HEK293 (cell line): ENCODE results near the gene ZNF79.

Experiments
- CTCF ChIA-PET: fragments of 350-600 bp; formaldehyde crosslinking; extraction: SDS; loops from one replicate; lab custom pipeline; 2021; ENCODE audit warnings: antibody characterized with exemption; lab: Yijun Ruan, JAX
- POLR2A ChIA-PET: fragments of 300-600 bp; formaldehyde crosslinking; extraction: SDS; loops from one replicate; lab custom pipeline; 2020; ENCODE audit warnings: antibody characterized with exemption, inconsistent platforms; lab: Yijun Ruan, JAX
- H3K27ac ChIP-seq: fragments of 200-500 bp; sonication (Bioruptor generic); 2 replicates; pipeline ENCODE4 v1.5.1; 2014; ENCODE audit warnings: low read depth, low read length, control low read depth, inconsistent platforms; ENCODE audit errors: extremely low read depth
- H3K36me3 ChIP-seq, 2 experiments: fragments of 200-500 bp in 1 of 2; sonication (Bioruptor generic) in 1 of 2; 1 replicate in 1 of 2; 2 replicates in 1 of 2; pipeline ENCODE4 v1.5.1; 2014 to 2017; ENCODE audit warnings: inconsistent platforms in 2 of 2, low read length in 2 of 2; ENCODE audit not compliant: control insufficient read depth in 2 of 2, insufficient read depth in 1 of 2
- H3K4me1 ChIP-seq: fragments of 200-500 bp; sonication (Bioruptor generic); 2 replicates; pipeline ENCODE4 v1.5.1; 2014; ENCODE audit warnings: mild to moderate bottlenecking, low read length, inconsistent platforms; ENCODE audit not compliant: control insufficient read depth, insufficient read depth
- H3K4me3 ChIP-seq: 2 replicates; pipeline ENCODE4 v1.5.1; 2011; ENCODE audit warnings: low read depth, mild to moderate bottlenecking, control low read depth, low read length, moderate library complexity
- H3K9me3 ChIP-seq: fragments of 200-500 bp; sonication (Bioruptor generic); 2 replicates; pipeline ENCODE4 v1.5.1; 2014; ENCODE audit warnings: low read depth, low read length, inconsistent platforms; ENCODE audit not compliant: control insufficient read depth, insufficient read depth
- GFI1B ChIP-seq: fragments of 450-650 bp; formaldehyde crosslinking; IDR thresholded peaks from 2 replicates; pipeline ENCODE4 v1.5.1; 2016; ENCODE audit warnings: missing biosample characterization, missing genetic modification characterization
- GLIS1 ChIP-seq: fragments of 450-650 bp; formaldehyde crosslinking; IDR thresholded peaks from 2 replicates; pipeline ENCODE4 v1.5.1; 2016; ENCODE audit warnings: missing biosample characterization, missing genetic modification characterization
- SALL2 ChIP-seq: fragments of 450-650 bp; formaldehyde crosslinking; IDR thresholded peaks from 2 replicates; pipeline ENCODE4 v1.5.0; 2017; ENCODE audit warnings: missing biosample characterization, mild to moderate bottlenecking, missing genetic modification characterization, borderline replicate concordance
- SP2 ChIP-seq: fragments of 450-650 bp; formaldehyde crosslinking; IDR thresholded peaks from 2 replicates; pipeline ENCODE4 v1.5.1; 2016; ENCODE audit warnings: missing biosample characterization, missing genetic modification characterization
- ZBTB8A ChIP-seq: fragments of 450-650 bp; formaldehyde crosslinking; IDR thresholded peaks from 2 replicates; pipeline ENCODE4 v1.5.1; 2016; ENCODE audit warnings: missing biosample characterization, missing genetic modification characterization
- ZFP41 ChIP-seq: fragments of 450-650 bp; formaldehyde crosslinking; IDR thresholded peaks from 2 replicates; pipeline ENCODE4 v1.5.1; 2016; ENCODE audit warnings: missing biosample characterization, missing genetic modification characterization, borderline replicate concordance
- ZNF10 ChIP-seq: fragments of 450-650 bp; formaldehyde crosslinking; IDR thresholded peaks from 2 replicates; pipeline ENCODE4 v1.5.1; 2017; ENCODE audit warnings: missing biosample characterization, missing genetic modification characterization
- ZNF112 ChIP-seq: fragments of 450-650 bp; formaldehyde crosslinking; IDR thresholded peaks from 2 replicates; pipeline ENCODE4 v1.5.0; 2017; ENCODE audit warnings: missing biosample characterization, missing genetic modification characterization
- ZNF121 ChIP-seq: fragments of 450-650 bp; formaldehyde crosslinking; IDR thresholded peaks from 2 replicates; pipeline ENCODE4 v1.5.1; 2016; ENCODE audit warnings: missing biosample characterization, missing genetic modification characterization
- ZNF175 ChIP-seq: fragments of 450-650 bp; formaldehyde crosslinking; IDR thresholded peaks from 2 replicates; pipeline ENCODE4 v1.5.1; 2016; ENCODE audit warnings: missing biosample characterization, missing genetic modification characterization
- ZNF248 ChIP-seq: fragments of 450-650 bp; formaldehyde crosslinking; IDR thresholded peaks from 2 replicates; pipeline ENCODE4 v1.5.1; 2017; ENCODE audit warnings: missing biosample characterization, missing genetic modification characterization
- ZNF274 ChIP-seq, 2 experiments: fragments of 200-500 bp in 1 of 2; fragments of 450-650 bp in 1 of 2; sonication (Bioruptor generic) in 1 of 2; formaldehyde crosslinking in 1 of 2; IDR thresholded peaks; 2 replicates each; pipeline versions ENCODE4 v1.5.1 to v1.6.1; 2014 to 2016; ENCODE audit warnings: borderline replicate concordance in 1 of 2, inconsistent platforms in 1 of 2, low read length in 1 of 2, missing biosample characterization in 1 of 2, missing genetic modification characterization in 1 of 2
- ZNF302 ChIP-seq: fragments of 450-650 bp; formaldehyde crosslinking; IDR thresholded peaks from 2 replicates; pipeline ENCODE4 v1.5.1; 2016; ENCODE audit warnings: missing biosample characterization, missing genetic modification characterization, low read depth
- ZNF404 ChIP-seq: fragments of 450-650 bp; formaldehyde crosslinking; IDR thresholded peaks from 2 replicates; pipeline ENCODE4 v1.5.1; 2017; ENCODE audit warnings: missing biosample characterization, missing genetic modification characterization
- ZNF433 ChIP-seq: fragments of 450-650 bp; formaldehyde crosslinking; IDR thresholded peaks from 2 replicates; pipeline ENCODE4 v1.5.1; 2016; ENCODE audit warnings: missing biosample characterization, missing genetic modification characterization, low read depth
- ZNF48 ChIP-seq: fragments of 450-650 bp; formaldehyde crosslinking; IDR thresholded peaks from 2 replicates; pipeline ENCODE4 v1.5.1; 2016; ENCODE audit warnings: missing biosample characterization, missing genetic modification characterization
- ZNF561 ChIP-seq: fragments of 450-650 bp; IDR thresholded peaks from 2 replicates; pipeline ENCODE4 v1.5.1; 2018; ENCODE audit warnings: missing biosample characterization, missing genetic modification characterization, borderline replicate concordance
- ZNF664 ChIP-seq: fragments of 450-650 bp; formaldehyde crosslinking; IDR thresholded peaks from 2 replicates; pipeline ENCODE4 v1.5.1; 2016; ENCODE audit warnings: missing biosample characterization, missing genetic modification characterization
- ZNF670 ChIP-seq: fragments of 450-650 bp; formaldehyde crosslinking; IDR thresholded peaks from 2 replicates; pipeline ENCODE4 v1.5.1; 2016; ENCODE audit warnings: missing biosample characterization, missing genetic modification characterization, low read depth
- ZNF707 ChIP-seq: fragments of 450-650 bp; formaldehyde crosslinking; IDR thresholded peaks from 2 replicates; pipeline ENCODE4 v1.5.1; 2016; ENCODE audit warnings: missing biosample characterization, missing genetic modification characterization
- ZNF843 ChIP-seq: fragments of 450-650 bp; formaldehyde crosslinking; IDR thresholded peaks from 2 replicates; pipeline ENCODE4 v1.5.1; 2016; ENCODE audit warnings: missing biosample characterization, missing genetic modification characterization
- TF ChIP-seq, protein P1 (sequence below): fragments of 450-650 bp; formaldehyde crosslinking; IDR thresholded peaks from 2 replicates; pipeline ENCODE4 v1.5.1; 2016; ENCODE audit warnings: missing biosample characterization, missing genetic modification characterization
- TF ChIP-seq, protein P2 (sequence below): fragments of 450-650 bp; formaldehyde crosslinking; IDR thresholded peaks from 2 replicates; pipeline ENCODE4 v1.5.1; 2016; ENCODE audit warnings: missing biosample characterization, missing genetic modification characterization
- TF ChIP-seq, protein P3 (sequence below): IDR thresholded peaks from 2 replicates; pipeline ENCODE4 v1.6.1; 2011; ENCODE audit warnings: mild to moderate bottlenecking, low read depth, low read length, borderline replicate concordance
- TF ChIP-seq, protein P4 (sequence below): fragments of 450-650 bp; formaldehyde crosslinking; IDR thresholded peaks from 2 replicates; pipeline ENCODE4 v1.5.1; 2016; ENCODE audit warnings: missing biosample characterization, missing genetic modification characterization
- TF ChIP-seq, protein P5 (sequence below): fragments of 450-650 bp; IDR thresholded peaks from 2 replicates; pipeline ENCODE4 v1.5.1; 2018; ENCODE audit warnings: missing biosample characterization, mild to moderate bottlenecking, missing genetic modification characterization
- TF ChIP-seq, protein P6 (sequence below): fragments of 450-650 bp; formaldehyde crosslinking; IDR thresholded peaks from 2 replicates; pipeline ENCODE4 v1.5.0; 2017; ENCODE audit warnings: missing biosample characterization, missing genetic modification characterization, borderline replicate concordance

The ZNF79 gene

DNA sequence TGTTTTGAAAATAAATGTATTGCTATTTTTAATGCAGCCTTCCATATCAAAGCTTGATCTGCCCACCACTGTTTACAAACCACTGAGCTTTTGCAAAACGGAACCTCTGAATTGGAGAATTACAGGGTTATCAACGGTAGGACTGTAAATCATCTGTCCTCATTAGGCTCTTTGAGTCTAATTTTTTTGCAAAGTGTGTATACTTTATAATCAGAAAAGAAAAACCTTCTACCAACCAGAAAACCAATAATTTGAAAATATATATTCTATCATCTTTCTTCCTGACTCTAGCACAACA, 34.0 kb upstream of the ZNF79 start:
- no peaks in the 10 kb centered on the region for H3K36me3 ChIP-seq
- no peak overlapping the region for H3K4me3 ChIP-seq
- CTCF ChIA-PET = no interaction called here
- POLR2A ChIA-PET = no interaction called here
- H3K4me1 ChIP-seq = peaks cover 12% of the 10 kb centered on the region
- no peak overlapping the region for H3K27ac ChIP-seq
- TF ChIP-seq, protein P1, sequence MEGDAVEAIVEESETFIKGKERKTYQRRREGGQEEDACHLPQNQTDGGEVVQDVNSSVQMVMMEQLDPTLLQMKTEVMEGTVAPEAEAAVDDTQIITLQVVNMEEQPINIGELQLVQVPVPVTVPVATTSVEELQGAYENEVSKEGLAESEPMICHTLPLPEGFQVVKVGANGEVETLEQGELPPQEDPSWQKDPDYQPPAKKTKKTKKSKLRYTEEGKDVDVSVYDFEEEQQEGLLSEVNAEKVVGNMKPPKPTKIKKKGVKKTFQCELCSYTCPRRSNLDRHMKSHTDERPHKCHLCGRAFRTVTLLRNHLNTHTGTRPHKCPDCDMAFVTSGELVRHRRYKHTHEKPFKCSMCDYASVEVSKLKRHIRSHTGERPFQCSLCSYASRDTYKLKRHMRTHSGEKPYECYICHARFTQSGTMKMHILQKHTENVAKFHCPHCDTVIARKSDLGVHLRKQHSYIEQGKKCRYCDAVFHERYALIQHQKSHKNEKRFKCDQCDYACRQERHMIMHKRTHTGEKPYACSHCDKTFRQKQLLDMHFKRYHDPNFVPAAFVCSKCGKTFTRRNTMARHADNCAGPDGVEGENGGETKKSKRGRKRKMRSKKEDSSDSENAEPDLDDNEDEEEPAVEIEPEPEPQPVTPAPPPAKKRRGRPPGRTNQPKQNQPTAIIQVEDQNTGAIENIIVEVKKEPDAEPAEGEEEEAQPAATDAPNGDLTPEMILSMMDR (tag by site-specific recombination) = no peak
- TF ChIP-seq ZNF112 (tag by site-specific recombination) (no peak), ZNF48 (tag by site-specific recombination) (no peak), ZNF175 (no peak), GFI1B (tag by site-specific recombination) (no peak), ZNF670 (tag by site-specific recombination) (no peak), ZNF121 (no peak), ZNF274 (IDR thresholded peaks at IDR 0.05; ENCODE audit: low read length) (no peak), ZNF274 (tag by site-specific recombination; IDR thresholded peaks at IDR 0.05; ENCODE audit: borderline replicate concordance) (no peak), ZNF561 (tag by site-specific recombination) (no peak), ZNF404 (no peak), ZNF10 (tag by site-specific recombination) (no peak), ZFP41 (no peak), ZNF664 (tag by site-specific recombination) (no peak), ZNF248 (tag by site-specific recombination) (no peak), ZNF302 (tag by site-specific recombination) (no peak), ZNF843 (tag by site-specific recombination) (no peak)
- TF ChIP-seq, protein P2, sequence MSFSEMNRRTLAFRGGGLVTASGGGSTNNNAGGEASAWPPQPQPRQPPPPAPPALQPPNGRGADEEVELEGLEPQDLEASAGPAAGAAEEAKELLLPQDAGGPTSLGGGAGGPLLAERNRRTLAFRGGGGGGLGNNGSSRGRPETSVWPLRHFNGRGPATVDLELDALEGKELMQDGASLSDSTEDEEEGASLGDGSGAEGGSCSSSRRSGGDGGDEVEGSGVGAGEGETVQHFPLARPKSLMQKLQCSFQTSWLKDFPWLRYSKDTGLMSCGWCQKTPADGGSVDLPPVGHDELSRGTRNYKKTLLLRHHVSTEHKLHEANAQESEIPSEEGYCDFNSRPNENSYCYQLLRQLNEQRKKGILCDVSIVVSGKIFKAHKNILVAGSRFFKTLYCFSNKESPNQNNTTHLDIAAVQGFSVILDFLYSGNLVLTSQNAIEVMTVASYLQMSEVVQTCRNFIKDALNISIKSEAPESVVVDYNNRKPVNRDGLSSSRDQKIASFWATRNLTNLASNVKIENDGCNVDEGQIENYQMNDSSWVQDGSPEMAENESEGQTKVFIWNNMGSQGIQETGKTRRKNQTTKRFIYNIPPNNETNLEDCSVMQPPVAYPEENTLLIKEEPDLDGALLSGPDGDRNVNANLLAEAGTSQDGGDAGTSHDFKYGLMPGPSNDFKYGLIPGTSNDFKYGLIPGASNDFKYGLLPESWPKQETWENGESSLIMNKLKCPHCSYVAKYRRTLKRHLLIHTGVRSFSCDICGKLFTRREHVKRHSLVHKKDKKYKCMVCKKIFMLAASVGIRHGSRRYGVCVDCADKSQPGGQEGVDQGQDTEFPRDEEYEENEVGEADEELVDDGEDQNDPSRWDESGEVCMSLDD (tag by site-specific recombination) = no peak
- TF ChIP-seq, protein P3, sequence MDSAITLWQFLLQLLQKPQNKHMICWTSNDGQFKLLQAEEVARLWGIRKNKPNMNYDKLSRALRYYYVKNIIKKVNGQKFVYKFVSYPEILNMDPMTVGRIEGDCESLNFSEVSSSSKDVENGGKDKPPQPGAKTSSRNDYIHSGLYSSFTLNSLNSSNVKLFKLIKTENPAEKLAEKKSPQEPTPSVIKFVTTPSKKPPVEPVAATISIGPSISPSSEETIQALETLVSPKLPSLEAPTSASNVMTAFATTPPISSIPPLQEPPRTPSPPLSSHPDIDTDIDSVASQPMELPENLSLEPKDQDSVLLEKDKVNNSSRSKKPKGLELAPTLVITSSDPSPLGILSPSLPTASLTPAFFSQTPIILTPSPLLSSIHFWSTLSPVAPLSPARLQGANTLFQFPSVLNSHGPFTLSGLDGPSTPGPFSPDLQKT = no peak
- TF ChIP-seq, protein P4, sequence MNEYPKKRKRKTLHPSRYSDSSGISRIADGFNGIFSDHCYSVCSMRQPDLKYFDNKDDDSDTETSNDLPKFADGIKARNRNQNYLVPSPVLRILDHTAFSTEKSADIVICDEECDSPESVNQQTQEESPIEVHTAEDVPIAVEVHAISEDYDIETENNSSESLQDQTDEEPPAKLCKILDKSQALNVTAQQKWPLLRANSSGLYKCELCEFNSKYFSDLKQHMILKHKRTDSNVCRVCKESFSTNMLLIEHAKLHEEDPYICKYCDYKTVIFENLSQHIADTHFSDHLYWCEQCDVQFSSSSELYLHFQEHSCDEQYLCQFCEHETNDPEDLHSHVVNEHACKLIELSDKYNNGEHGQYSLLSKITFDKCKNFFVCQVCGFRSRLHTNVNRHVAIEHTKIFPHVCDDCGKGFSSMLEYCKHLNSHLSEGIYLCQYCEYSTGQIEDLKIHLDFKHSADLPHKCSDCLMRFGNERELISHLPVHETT (tag by site-specific recombination) = no peak
- H3K9me3 ChIP-seq = no peaks in the 10 kb centered on the region

DNA sequence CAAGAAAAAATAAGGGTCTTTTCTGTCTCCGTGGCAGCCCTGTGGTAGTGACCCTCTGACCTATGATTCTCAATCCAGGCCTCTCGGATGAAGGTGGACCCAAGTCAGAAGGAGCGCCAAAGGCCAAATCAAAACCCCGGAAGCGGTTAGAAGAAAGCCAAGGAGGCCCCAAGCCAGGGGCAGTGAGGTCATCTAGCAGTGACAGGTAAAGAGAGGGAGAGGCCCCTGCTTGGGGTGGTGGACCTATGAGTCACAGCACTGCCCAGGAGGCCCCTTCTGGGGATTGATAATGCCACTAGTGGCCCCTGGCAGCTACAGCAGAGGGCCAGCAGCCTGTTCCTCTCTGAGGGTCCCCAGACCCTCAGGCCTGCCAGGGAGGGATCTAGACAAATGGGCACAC, 33.6 kb upstream of the ZNF79 start:
- Histone ChIP-seq H3K4me1 (peaks cover 12% of the 10 kb centered on the region), H3K9me3 (no peaks in the 10 kb centered on the region), H3K27ac (no peak overlapping the region), H3K4me3 (no peak overlapping the region), H3K36me3 (no peaks in the 10 kb centered on the region)
- ChIA-PET CTCF (no interaction called here), POLR2A (no interaction called here)
- TF ChIP-seq ZBTB8A (tag by site-specific recombination) = no peak
- TF ChIP-seq ZNF433 (tag by site-specific recombination) = no peak
- TF ChIP-seq SP2 (tag by site-specific recombination) = no peak
- peak; percentile 69 for TF ChIP-seq GLIS1 (tag by site-specific recombination)
- TF ChIP-seq, protein P5, sequence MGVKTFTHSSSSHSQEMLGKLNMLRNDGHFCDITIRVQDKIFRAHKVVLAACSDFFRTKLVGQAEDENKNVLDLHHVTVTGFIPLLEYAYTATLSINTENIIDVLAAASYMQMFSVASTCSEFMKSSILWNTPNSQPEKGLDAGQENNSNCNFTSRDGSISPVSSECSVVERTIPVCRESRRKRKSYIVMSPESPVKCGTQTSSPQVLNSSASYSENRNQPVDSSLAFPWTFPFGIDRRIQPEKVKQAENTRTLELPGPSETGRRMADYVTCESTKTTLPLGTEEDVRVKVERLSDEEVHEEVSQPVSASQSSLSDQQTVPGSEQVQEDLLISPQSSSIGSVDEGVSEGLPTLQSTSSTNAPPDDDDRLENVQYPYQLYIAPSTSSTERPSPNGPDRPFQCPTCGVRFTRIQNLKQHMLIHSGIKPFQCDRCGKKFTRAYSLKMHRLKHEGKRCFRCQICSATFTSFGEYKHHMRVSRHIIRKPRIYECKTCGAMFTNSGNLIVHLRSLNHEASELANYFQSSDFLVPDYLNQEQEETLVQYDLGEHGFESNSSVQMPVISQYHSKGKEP (tag by site-specific recombination) = no peak
- TF ChIP-seq, protein P6, sequence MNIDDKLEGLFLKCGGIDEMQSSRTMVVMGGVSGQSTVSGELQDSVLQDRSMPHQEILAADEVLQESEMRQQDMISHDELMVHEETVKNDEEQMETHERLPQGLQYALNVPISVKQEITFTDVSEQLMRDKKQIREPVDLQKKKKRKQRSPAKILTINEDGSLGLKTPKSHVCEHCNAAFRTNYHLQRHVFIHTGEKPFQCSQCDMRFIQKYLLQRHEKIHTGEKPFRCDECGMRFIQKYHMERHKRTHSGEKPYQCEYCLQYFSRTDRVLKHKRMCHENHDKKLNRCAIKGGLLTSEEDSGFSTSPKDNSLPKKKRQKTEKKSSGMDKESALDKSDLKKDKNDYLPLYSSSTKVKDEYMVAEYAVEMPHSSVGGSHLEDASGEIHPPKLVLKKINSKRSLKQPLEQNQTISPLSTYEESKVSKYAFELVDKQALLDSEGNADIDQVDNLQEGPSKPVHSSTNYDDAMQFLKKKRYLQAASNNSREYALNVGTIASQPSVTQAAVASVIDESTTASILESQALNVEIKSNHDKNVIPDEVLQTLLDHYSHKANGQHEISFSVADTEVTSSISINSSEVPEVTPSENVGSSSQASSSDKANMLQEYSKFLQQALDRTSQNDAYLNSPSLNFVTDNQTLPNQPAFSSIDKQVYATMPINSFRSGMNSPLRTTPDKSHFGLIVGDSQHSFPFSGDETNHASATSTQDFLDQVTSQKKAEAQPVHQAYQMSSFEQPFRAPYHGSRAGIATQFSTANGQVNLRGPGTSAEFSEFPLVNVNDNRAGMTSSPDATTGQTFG (tag by site-specific recombination) = no peak
- TF ChIP-seq ZNF707 (tag by site-specific recombination) = no peak
- TF ChIP-seq SALL2 (tag by site-specific recombination) = no peak
